Smooth muscle cell of the umbilical artery (primary cell): ENCODE measurements around the gene OR2T12. TPM values are rescaled to one million over a fixed set of nuclear protein-coding genes. Genes with fewer than 3 reads are reported as not detected.

Experiments
- total RNA-seq: library from RNA; depleted of rRNA; stranded (reverse); fragments of >200 nt; gene quantifications from 2 replicates; pipeline ENCODE4 v1.2.3, GENCODE V29; 2014

OR2T12 gene
- total RNA-seq: not detected in 2 replicates

GRCh38 chr1:248303324-248303723, at the start of gene OR2T12:
TSS of gene OR2T12 (minus strand) at chr1:248303424. CDS start at chr1:248295578, 7,846 bp downstream.

GRCh38 chr1:248348475-248348874, 45.3 kb upstream of the OR2T12 start, which contains the start of gene OR14C36:
TSS of gene OR14C36 (plus strand) at chr1:248348775. CDS start at chr1:248348775, 0 bp downstream.

GRCh38 chr1:248324468-248324867, 21.2 kb upstream of the OR2T12 start, which contains the start of gene OR2M7:
TSS of gene OR2M7 (minus strand) at chr1:248324568. CDS start at chr1:248324568, 0 bp downstream.

GRCh38 chr1:248277876-248278275, 25.3 kb downstream of the OR2T12 start, which contains the start of gene OR2T33:
TSS of gene OR2T33 (minus strand) at chr1:248277976. CDS start at chr1:248273814, 4,162 bp downstream.

Other genes starting within 250 kb of the OR2T12 start
- gene OR2L13, start 208.2 kb downstream of the OR2T12 start, total RNA-seq: not detected in 2 replicates
- gene OR2M5, start 158.3 kb downstream of the OR2T12 start, total RNA-seq: not detected in 2 replicates
- not detected in 2 replicates for gene OR2M2, start 128.6 kb downstream of the OR2T12 start, total RNA-seq
- not detected in 2 replicates for gene OR2M3, start 106.2 kb downstream of the OR2T12 start, total RNA-seq
- gene OR2M4, start 72.0 kb downstream of the OR2T12 start, total RNA-seq: not detected in 2 replicates
- not detected in 2 replicates for gene OR2T33, start 25.4 kb downstream of the OR2T12 start, total RNA-seq
- not detected in 2 replicates for gene OR2M7, start 21.1 kb upstream of the OR2T12 start, total RNA-seq
- not detected in 2 replicates for gene OR14C36, start 45.4 kb upstream of the OR2T12 start, total RNA-seq
- not detected in 2 replicates for gene OR2T4, start 58.2 kb upstream of the OR2T12 start, total RNA-seq
- not detected in 2 replicates for gene OR2T6, start 72.3 kb upstream of the OR2T12 start, total RNA-seq
- not detected in 2 replicates for gene OR2T1, start 99.6 kb upstream of the OR2T12 start, total RNA-seq
- not detected in 2 replicates for gene OR2T2, start 142.2 kb upstream of the OR2T12 start, total RNA-seq
- not detected in 2 replicates for gene OR2T3, start 169.9 kb upstream of the OR2T12 start, total RNA-seq
- gene OR2T5, start 185.2 kb upstream of the OR2T12 start, total RNA-seq: not detected in 2 replicates
- not detected in 2 replicates for gene OR2G6, start 204.6 kb upstream of the OR2T12 start, total RNA-seq